ENCODE data around the gene FRYL.

DNA sequence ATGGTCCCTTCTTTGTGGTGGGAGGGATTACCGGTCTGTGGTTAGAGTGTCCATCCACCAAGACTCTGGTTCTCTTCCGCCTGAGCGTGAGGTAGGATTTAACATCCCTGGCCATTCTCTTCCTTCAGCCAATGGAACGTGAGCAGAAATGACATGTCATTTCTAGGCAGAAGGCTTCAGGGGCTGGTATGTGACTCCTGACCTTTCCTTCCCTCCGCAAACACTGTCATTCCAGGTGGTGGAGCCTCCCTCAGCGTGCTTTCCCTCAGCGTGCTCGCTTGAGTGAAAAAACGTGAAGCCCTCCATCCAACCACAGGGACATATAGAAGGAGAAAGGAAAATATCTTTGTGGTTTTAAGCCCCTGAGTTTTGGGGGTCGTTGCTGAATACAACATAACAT lies 330.9 kb downstream of the FRYL start:
- TF ChIP-seq, protein P1, sequence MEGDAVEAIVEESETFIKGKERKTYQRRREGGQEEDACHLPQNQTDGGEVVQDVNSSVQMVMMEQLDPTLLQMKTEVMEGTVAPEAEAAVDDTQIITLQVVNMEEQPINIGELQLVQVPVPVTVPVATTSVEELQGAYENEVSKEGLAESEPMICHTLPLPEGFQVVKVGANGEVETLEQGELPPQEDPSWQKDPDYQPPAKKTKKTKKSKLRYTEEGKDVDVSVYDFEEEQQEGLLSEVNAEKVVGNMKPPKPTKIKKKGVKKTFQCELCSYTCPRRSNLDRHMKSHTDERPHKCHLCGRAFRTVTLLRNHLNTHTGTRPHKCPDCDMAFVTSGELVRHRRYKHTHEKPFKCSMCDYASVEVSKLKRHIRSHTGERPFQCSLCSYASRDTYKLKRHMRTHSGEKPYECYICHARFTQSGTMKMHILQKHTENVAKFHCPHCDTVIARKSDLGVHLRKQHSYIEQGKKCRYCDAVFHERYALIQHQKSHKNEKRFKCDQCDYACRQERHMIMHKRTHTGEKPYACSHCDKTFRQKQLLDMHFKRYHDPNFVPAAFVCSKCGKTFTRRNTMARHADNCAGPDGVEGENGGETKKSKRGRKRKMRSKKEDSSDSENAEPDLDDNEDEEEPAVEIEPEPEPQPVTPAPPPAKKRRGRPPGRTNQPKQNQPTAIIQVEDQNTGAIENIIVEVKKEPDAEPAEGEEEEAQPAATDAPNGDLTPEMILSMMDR (IDR thresholded peaks at IDR 0.05; ENCODE audit: low read length): no peak
- no peak for TF ChIP-seq EZH2 (IDR thresholded peaks at IDR 0.05; ENCODE audit: borderline replicate concordance, low read length)

Measured in OCI-LY1 (cell line).